OCI-LY1 (cell line): ENCODE measurements around the gene HOXA2.

Experiments
- H2AFZ ChIP-seq: fragments of 200-600 bp; sonication (generic), shearing (Covaris generic); 2 replicates; pipeline ENCODE4 v1.6.0; 2014; ENCODE audit warnings: antibody characterized with exemption, mild to moderate bottlenecking, low read length
- H3F3A ChIP-seq: fragments of 200-600 bp; sonication (generic), shearing (Covaris generic); 2 replicates; pipeline ENCODE4 v1.6.0; 2014; ENCODE audit warnings: mild to moderate bottlenecking, antibody characterized with exemption, low read length, moderate library complexity; ENCODE audit not compliant: insufficient read depth
- H3K27ac ChIP-seq: fragments of 200-600 bp; sonication (generic); 2 replicates; pipeline ENCODE4 v1.5.1; 2014; ENCODE audit warnings: low read length, mixed run types, mild to moderate bottlenecking, low read depth; ENCODE audit not compliant: poor library complexity, severe bottlenecking
- H3K27me3 ChIP-seq: fragments of 200-600 bp; sonication (generic); 2 replicates; pipeline ENCODE4 v1.6.0; 2014; ENCODE audit warnings: antibody characterized with exemption, mild to moderate bottlenecking, low read length, moderate library complexity; ENCODE audit not compliant: insufficient read depth
- H3K36me3 ChIP-seq: fragments of 200-600 bp; sonication (generic); 2 replicates; pipeline ENCODE4 v1.6.1; 2014; ENCODE audit warnings: mild to moderate bottlenecking, antibody characterized with exemption, low read length, moderate library complexity, mixed read lengths; ENCODE audit not compliant: insufficient read depth
- H3K4me1 ChIP-seq: fragments of 200-600 bp; sonication (generic); 2 replicates; pipeline ENCODE4 v1.5.1; 2014; ENCODE audit warnings: mild to moderate bottlenecking, low read length, moderate library complexity; ENCODE audit not compliant: insufficient read depth, severe bottlenecking
- H3K4me2 ChIP-seq: fragments of 200-600 bp; sonication (generic), shearing (Covaris generic); 2 replicates; pipeline ENCODE4 v1.6.1; 2014; ENCODE audit warnings: low read length
- H3K4me3 ChIP-seq: fragments of 200-600 bp; sonication (generic); 2 replicates; pipeline ENCODE4 v1.5.1; 2014; ENCODE audit warnings: low read length, low read depth, mild to moderate bottlenecking, mixed read lengths; ENCODE audit not compliant: poor library complexity, severe bottlenecking
- H3K79me2 ChIP-seq: fragments of 200-600 bp; shearing (Covaris generic); 2 replicates; pipeline ENCODE4 v1.6.1; 2016; ENCODE audit warnings: mixed run types, low read length, mixed read lengths; ENCODE audit not compliant: insufficient read depth
- H3K9ac ChIP-seq: fragments of 200-600 bp; sonication (generic), shearing (Covaris generic); 2 replicates; pipeline ENCODE4 v1.6.1; 2014; ENCODE audit warnings: mild to moderate bottlenecking, low read length, mixed read lengths
- H3K9me2 ChIP-seq: fragments of 200-600 bp; sonication (generic), shearing (Covaris generic); 2 replicates; pipeline ENCODE4 v1.6.1; 2014; ENCODE audit warnings: low read depth, mild to moderate bottlenecking, low read length, mixed read lengths
- H3K9me3 ChIP-seq: fragments of 200-600 bp; shearing (Covaris generic); 2 replicates; pipeline ENCODE4 v1.6.1; 2014; ENCODE audit warnings: low read length, mixed read lengths
- H4K20me1 ChIP-seq: fragments of 200-600 bp; sonication (generic), shearing (Covaris generic); 2 replicates; pipeline ENCODE4 v1.6.0; 2016; ENCODE audit warnings: mild to moderate bottlenecking, low read length; ENCODE audit not compliant: insufficient read depth
- EZH2 ChIP-seq: fragments of 200-600 bp; sonication (generic), shearing (Covaris generic); IDR thresholded peaks from 2 replicates; pipeline ENCODE4 v1.8.0; 2017; ENCODE audit warnings: borderline replicate concordance, mixed run types, mild to moderate bottlenecking, antibody characterized with exemption, low read length, moderate library complexity, mixed read lengths
- TF ChIP-seq, protein P1 (sequence below): fragments of 200-600 bp; sonication (generic), shearing (Covaris generic); IDR thresholded peaks from 2 replicates; pipeline ENCODE4 v1.5.1; 2017; ENCODE audit warnings: mild to moderate bottlenecking, antibody characterized with exemption, low read length, moderate library complexity, mixed read lengths

The HOXA2 gene

DNA sequence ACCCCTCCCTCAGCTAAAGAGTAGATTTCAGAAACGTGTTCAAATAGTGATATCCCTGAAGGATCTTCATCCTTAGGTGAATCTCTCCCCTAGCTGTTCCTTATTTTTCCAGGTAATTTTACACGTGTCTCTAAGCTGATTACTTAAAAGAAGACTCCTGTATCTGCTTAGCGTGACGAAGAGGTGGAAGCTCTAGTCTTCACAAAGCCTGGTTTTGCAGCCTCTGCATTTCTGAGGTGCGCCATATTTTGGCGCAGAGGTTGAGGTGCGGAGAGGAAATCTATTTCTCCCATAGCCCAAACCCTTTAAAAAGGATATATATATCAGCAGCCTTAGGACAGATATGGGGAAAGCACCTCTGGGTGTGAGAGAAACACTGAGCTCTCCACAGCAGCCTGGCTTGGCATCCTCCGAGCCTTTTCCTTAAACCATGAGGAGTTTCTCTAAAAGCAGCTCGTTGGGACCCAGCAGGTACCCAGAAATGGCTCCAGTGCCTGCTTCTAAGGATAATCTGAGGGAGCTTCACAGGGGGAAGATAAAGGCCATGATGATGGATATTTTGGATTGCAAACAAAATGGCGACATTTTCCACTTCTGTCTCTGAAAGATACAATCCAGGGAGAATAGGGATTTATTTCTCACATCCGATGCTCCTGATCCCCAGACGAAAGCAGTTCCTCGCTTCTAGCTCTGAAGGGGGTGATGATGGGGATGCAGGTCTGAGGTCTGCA is 3.0 kb upstream of the HOXA2 start:
- Histone ChIP-seq H3K36me3 (no peaks in the 10 kb centered on the region; the same call in 1 of the 2 replicates), H3K4me2 (no peak overlapping the region), H4K20me1 (no peaks in the 10 kb centered on the region), H3K4me3 (no peak overlapping the region), H3K9ac (no peak overlapping the region), H3K9me2 (no peaks in the 10 kb centered on the region), H2AFZ (no peak overlapping the region), H3K4me1 (no peaks in the 10 kb centered on the region), H3K27me3 (peaks cover 6% of the 10 kb centered on the region; the same call in 1 of the 2 replicates), H3F3A (0 out of 2 replicates have a peak, but pooled peaks cover under 1% of the 10 kb centered on the region), H3K79me2 (no peaks in the 10 kb centered on the region), H3K9me3 (no peaks in the 10 kb centered on the region), H3K27ac (no peak overlapping the region)
- TF ChIP-seq EZH2 = no peak
- TF ChIP-seq, protein P1, sequence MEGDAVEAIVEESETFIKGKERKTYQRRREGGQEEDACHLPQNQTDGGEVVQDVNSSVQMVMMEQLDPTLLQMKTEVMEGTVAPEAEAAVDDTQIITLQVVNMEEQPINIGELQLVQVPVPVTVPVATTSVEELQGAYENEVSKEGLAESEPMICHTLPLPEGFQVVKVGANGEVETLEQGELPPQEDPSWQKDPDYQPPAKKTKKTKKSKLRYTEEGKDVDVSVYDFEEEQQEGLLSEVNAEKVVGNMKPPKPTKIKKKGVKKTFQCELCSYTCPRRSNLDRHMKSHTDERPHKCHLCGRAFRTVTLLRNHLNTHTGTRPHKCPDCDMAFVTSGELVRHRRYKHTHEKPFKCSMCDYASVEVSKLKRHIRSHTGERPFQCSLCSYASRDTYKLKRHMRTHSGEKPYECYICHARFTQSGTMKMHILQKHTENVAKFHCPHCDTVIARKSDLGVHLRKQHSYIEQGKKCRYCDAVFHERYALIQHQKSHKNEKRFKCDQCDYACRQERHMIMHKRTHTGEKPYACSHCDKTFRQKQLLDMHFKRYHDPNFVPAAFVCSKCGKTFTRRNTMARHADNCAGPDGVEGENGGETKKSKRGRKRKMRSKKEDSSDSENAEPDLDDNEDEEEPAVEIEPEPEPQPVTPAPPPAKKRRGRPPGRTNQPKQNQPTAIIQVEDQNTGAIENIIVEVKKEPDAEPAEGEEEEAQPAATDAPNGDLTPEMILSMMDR = no peak

DNA sequence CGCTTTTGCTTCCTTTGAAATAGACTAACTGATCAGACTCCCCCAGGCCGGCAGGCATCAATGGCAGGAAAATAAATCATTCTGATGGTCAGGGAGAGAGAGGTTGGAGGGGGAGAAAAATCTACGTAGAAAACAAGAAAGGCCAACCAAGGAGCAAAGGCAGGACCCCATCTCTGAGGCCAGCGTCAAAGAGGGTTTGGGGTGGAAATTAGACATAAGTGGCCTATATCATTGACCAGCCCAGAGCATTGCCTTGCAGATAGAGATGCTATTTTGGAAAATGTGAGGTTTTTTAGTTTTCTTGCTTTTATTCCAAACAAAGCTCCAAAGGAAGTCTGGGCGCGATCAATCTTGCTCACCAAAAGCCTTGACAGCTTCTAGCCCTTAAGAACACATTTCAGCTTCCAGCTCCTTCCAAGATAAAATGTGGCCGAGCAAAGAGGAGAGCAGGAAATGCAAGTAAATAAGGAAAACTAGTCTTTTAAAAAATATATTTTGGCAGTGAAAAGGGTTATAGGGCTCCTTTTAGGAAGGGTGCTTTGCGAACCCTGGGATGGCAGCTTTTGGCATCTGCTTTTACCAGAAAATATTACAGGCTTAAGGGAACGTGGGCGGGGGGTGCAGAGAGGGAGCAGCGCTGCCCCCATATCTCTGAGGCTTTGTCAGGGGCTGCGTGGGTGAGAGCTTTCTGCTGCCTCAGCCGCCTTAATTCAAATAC is 2.0 kb upstream of the HOXA2 start:
- Histone ChIP-seq H3K79me2 (no peaks in the 10 kb centered on the region), H3K36me3 (no peaks in the 10 kb centered on the region; the same call in 1 of the 2 replicates), H3K4me1 (no peaks in the 10 kb centered on the region), H3K27ac (no peak overlapping the region), H3K9me3 (no peaks in the 10 kb centered on the region), H3F3A (0 out of 2 replicates have a peak, but pooled peaks cover 6% of the 10 kb centered on the region), H3K9me2 (no peaks in the 10 kb centered on the region), H2AFZ (no peak overlapping the region), H3K4me2 (no peak overlapping the region), H3K4me3 (no peak overlapping the region), H4K20me1 (no peaks in the 10 kb centered on the region), H3K9ac (no peak overlapping the region), H3K27me3 (peaks cover 6% of the 10 kb centered on the region; the same call in 1 of the 2 replicates)
- TF ChIP-seq EZH2 = no peak
- TF ChIP-seq, protein P1 = no peak

DNA sequence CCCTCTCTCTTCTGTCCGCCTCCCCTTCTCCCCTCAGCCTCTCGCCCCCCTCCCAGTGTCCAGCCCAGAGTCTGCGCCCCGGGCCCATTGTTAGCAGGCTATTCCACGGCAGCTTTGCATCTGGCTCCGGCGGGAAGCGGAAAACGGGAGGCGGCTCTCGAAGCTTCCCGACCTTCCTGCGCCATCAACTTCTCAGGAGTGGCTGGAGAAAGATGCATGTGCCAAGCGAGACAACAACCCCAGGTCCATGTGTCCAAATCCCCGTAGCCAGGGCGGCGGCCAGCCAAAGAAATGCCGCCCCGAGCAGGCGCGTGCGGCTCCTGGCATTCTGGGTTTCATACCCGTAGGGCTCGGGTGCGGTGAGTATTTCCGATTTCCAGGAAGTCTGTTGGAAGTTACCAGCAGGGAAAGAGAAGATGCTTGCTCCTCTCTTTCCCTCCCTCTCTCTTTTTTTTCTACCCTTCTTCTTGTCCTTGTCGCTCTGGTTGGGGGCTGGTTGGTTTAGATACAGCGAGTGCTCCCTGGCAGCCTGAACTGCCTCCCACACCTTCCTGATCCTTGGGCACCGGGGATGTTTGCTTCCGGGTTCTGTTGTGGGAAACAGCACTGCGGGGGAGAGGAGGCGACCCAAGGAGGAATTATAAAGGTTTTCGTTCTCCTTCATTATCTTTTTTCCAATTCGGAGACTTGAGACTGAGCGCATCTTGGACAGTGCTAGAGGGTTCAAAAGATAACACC is 1.2 kb upstream of the HOXA2 start:
- Histone ChIP-seq H3K4me3 (no peak overlapping the region), H3K79me2 (no peaks in the 10 kb centered on the region), H3K9me2 (no peaks in the 10 kb centered on the region), H3K9me3 (no peaks in the 10 kb centered on the region), H3K36me3 (peaks cover 4% of the 10 kb centered on the region; the same call in 1 of the 2 replicates), H3K4me2 (no peak overlapping the region), H3K9ac (no peak overlapping the region), H3K4me1 (no peaks in the 10 kb centered on the region), H4K20me1 (no peaks in the 10 kb centered on the region), H2AFZ (no peak overlapping the region), H3K27me3 (peaks cover 6% of the 10 kb centered on the region; the same call in 1 of the 2 replicates), H3F3A (0 out of 2 replicates have a peak, but pooled peaks cover 6% of the 10 kb centered on the region), H3K27ac (no peak overlapping the region)
- TF ChIP-seq, protein P1 = no peak
- no peak for TF ChIP-seq EZH2
